Left lung (tissue), 10 donors: ENCODE results near the gene CAMTA1. TPM values are rescaled to one million over a fixed set of nuclear protein-coding genes. Genes with fewer than 3 reads are reported as not detected.

Source experiments
- ATAC-seq: fragments of 200-7000 bp; cut with Tn5 transposase; one replicate; pipeline ENCODE4 v1.9.1; 2020; ENCODE audit warnings: moderate library complexity
- DNase-seq, 4 donors: peaks; one replicate each; pipeline ENCODE4 v3.0.0-alpha.2; 2013 to 2020
- H3K27ac ChIP-seq, 2 donors: fragments of 200-600 bp; sonication (generic) in 1 of 2; one replicate each; pipeline versions ENCODE4 v1.5.0 to v1.8.0; 2020 to 2021
- H3K27me3 ChIP-seq, 2 donors: fragments of 200-600 bp; sonication (generic) in 1 of 2; one replicate each; pipeline versions ENCODE4 v1.5.0 to v1.8.0; 2020 to 2021
- H3K36me3 ChIP-seq, 2 donors: fragments of 200-600 bp; sonication (generic) in 1 of 2; one replicate each; pipeline versions ENCODE4 v1.5.0 to v1.8.0; 2020 to 2021
- H3K4me1 ChIP-seq, 2 donors: fragments of 200-600 bp; one replicate each; pipeline ENCODE4 v1.8.0; 2021
- H3K4me3 ChIP-seq, 2 donors: fragments of 200-600 bp; sonication (generic) in 1 of 2; one replicate each; pipeline versions ENCODE4 v1.5.0 to v1.8.0; 2020 to 2021; ENCODE audit warnings: mild to moderate bottlenecking in 1 of 2
- H3K9me3 ChIP-seq, 2 donors: fragments of 200-600 bp; sonication (generic) in 1 of 2; one replicate each; pipeline versions ENCODE4 v1.5.0 to v1.8.0; 2020 to 2021
- intact Hi-C, 2 donors: fragments of 100-400 bp; cut with DNase I; formaldehyde crosslinking; loops; one replicate each; pipeline versions ENCODE4 v1.11.2 to v1.14.2; 2022
- polyA plus RNA-seq, 6 donors: library from polyadenylated mRNA; unstranded; fragments of 120-200 nt; gene quantifications; one replicate each; pipeline ENCODE4 v1.2.1, GENCODE V29; 2013; ENCODE audit not compliant: insufficient read length in 6 of 6
- total RNA-seq, 2 donors: library from RNA; stranded (reverse); fragmentation: NEBNext Ultra II Directional; extraction: Animal tissue kit (Norgen Biotek cat#: 25700); gene quantifications; one replicate each; pipeline ENCODE4 v1.2.1, GENCODE V29; 2021
- TF ChIP-seq, protein P1 (sequence below), 2 donors: fragments of 200-600 bp; sonication (generic) in 1 of 2; IDR thresholded peaks; one replicate each; pipeline versions ENCODE4 v1.5.0 to v1.8.0; 2021; ENCODE audit warnings: antibody characterized with exemption in 2 of 2
- donor health status: DM: no; HTN: yes; CAD: no.
- donor health status: DM: no; HTN: no; CAD: no.

CAMTA1 gene
- total and polyA plus RNA-seq, 8 donors = 42.7 to 69.1 (median 49.4) TPM

DNA sequence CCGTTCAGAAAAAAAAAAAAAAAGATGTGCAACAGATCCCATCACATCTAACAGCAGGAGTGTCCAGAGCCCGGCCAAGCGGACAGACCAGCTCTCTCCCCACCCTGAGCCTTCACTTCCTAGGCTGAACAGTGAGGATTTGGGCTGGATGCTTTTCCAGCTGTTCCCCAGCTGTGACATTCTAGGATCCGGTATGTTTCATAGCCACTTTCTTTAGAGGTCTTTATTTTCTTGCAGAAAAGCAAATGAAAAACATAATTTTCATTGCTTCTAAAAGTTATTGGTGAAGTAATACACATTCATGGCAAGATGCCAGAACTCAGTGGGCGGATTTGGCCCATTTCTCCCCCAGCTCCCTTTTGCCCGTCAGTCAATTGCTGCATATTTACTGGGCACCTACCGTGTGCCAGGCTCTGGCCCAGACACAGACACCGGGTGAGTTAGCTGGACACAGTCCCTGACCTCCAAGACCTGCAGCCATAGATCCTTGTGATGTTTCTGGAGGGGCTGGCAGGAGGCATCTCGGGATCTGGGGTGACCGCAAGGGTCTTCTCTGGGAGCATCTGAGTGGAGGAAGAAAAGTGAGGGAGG, 772.1 kb downstream of the CAMTA1 start:
- Histone ChIP-seq H3K4me3 (no peak overlapping the region), H3K36me3 (no peaks in the 10 kb centered on the region), H3K27ac (no peak overlapping the region), H3K27me3 (no peaks in the 10 kb centered on the region), H3K9me3 (no peaks in the 10 kb centered on the region), H3K4me1 (no peaks in the 10 kb centered on the region)
- TF ChIP-seq, protein P1, sequence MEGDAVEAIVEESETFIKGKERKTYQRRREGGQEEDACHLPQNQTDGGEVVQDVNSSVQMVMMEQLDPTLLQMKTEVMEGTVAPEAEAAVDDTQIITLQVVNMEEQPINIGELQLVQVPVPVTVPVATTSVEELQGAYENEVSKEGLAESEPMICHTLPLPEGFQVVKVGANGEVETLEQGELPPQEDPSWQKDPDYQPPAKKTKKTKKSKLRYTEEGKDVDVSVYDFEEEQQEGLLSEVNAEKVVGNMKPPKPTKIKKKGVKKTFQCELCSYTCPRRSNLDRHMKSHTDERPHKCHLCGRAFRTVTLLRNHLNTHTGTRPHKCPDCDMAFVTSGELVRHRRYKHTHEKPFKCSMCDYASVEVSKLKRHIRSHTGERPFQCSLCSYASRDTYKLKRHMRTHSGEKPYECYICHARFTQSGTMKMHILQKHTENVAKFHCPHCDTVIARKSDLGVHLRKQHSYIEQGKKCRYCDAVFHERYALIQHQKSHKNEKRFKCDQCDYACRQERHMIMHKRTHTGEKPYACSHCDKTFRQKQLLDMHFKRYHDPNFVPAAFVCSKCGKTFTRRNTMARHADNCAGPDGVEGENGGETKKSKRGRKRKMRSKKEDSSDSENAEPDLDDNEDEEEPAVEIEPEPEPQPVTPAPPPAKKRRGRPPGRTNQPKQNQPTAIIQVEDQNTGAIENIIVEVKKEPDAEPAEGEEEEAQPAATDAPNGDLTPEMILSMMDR (IDR thresholded peaks at IDR 0.05) = no peak
- intact Hi-C loops = no loop called here
- ATAC-seq (no peak), DNase-seq (peak in 2 of 4 donors; percentile 67 to 84)

GRCh38 chr1:7558041-7558461, 772.8 kb downstream of the CAMTA1 start:
- DNase-seq (peak in 1 of 4 donors; percentile 78), ATAC-seq (no peak)
- intact Hi-C loops = no loop called here
- Histone ChIP-seq H3K4me3 (no peak overlapping the region), H3K9me3 (no peaks in the 10 kb centered on the region), H3K4me1 (no peaks in the 10 kb centered on the region), H3K27me3 (no peaks in the 10 kb centered on the region), H3K27ac (no peak overlapping the region), H3K36me3 (no peaks in the 10 kb centered on the region)
- TF ChIP-seq, protein P1 (IDR thresholded peaks at IDR 0.05) = no peak

- H3K4me3 ChIP-seq = no peak overlapping the region
- no peaks in the 10 kb centered on the region for H3K4me1 ChIP-seq
- TF ChIP-seq, protein P1 (IDR thresholded peaks at IDR 0.05) = no peak
- ATAC-seq = no peak
- H3K27me3 ChIP-seq = no peaks in the 10 kb centered on the region
- DNase-seq = peak in 1 of 4 donors; percentile 43
- H3K36me3 ChIP-seq = no peaks in the 10 kb centered on the region
- intact Hi-C loops = no loop called here
- H3K27ac ChIP-seq = no peak overlapping the region
- H3K9me3 ChIP-seq = no peaks in the 10 kb centered on the region
Measured at GRCh38 chr1:7558481-7558880, 773.2 kb downstream of the CAMTA1 start.

DNA sequence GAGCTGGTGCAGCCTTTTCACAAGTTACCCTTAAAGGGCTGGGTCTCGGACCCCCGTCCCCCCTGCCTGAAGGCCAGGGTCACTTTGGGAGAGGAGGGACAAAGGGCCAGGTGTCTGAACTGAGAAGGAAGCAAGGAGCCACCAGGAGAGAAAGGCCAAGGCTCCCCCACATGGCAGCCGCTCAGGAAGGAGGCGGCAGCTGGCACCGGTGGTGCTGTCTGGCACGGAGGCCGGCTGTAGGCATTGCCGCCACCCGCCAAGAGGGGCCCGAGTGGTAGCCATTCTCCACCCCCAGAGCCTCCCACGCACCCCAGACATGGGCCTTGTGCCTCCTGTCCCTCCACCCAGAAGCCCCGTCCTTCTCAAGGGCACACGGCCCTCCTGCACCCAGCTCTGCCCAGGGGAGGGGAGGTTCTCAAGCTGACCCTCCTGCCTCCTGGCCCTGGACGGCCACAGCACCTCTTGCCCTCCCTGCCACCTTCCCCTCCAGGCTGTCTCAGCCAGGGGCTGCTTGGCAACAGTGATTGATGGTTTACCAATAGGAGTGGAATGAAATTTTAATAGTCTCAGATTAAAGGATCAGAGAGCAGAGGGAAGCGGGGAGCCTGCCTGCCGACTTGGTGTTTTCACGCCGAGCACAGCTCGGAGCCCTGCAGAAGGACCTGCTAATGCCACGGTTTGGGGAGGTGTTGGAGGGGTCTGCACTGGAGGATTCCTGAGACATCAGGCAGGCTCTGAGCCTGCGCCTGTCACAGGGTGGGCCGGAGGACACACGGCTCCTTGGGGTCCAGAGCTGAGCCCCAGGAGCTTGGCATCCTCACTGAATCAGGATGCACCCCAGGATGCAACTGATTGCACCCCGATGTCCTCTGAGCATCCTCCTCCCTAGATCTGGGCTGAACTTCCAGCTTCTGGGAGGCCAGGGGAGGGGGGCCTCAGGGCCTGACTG, 773.9 kb downstream of the CAMTA1 start:
- Histone ChIP-seq H3K4me1 (no peaks in the 10 kb centered on the region), H3K27me3 (no peaks in the 10 kb centered on the region), H3K9me3 (no peaks in the 10 kb centered on the region), H3K27ac (no peak overlapping the region), H3K4me3 (no peak overlapping the region), H3K36me3 (no peaks in the 10 kb centered on the region)
- DNase-seq (peak in 1 of 4 donors; percentile 71), ATAC-seq (no peak)
- TF ChIP-seq, protein P1 (IDR thresholded peaks at IDR 0.05) = no peak
- intact Hi-C loops = no loop called here

- ATAC-seq (no peak), DNase-seq (peak in 1 of 4 donors; percentile 50)
- H3K9me3 ChIP-seq = no peaks in the 10 kb centered on the region
- no peaks in the 10 kb centered on the region for H3K36me3 ChIP-seq
- H3K27ac ChIP-seq = no peak overlapping the region
- H3K4me1 ChIP-seq = no peaks in the 10 kb centered on the region
- intact Hi-C loops = no loop called here
- H3K4me3 ChIP-seq = no peak overlapping the region
- H3K27me3 ChIP-seq = no peaks in the 10 kb centered on the region
- TF ChIP-seq, protein P1 (IDR thresholded peaks at IDR 0.05) = no peak
Measured at GRCh38 chr1:7560128-7560527, 774.9 kb downstream of the CAMTA1 start.
